Osteocyte (in vitro differentiated cells): ENCODE measurements around the gene MCM6. TPM values are rescaled to one million over a fixed set of nuclear protein-coding genes. Genes with fewer than 3 reads are reported as not detected.

ENCODE experiments used
- DNase-seq: peaks from one replicate; pipeline ENCODE4 v3.0.0; 2021; ENCODE audit warnings: mixed read lengths; ENCODE audit not compliant: unreplicated experiment; ENCODE audit errors: extremely low spot score
- H3K27ac Mint-ChIP-seq: one replicate; pipeline ENCODE4 v1.8.0; 2021; ENCODE audit warnings: mild to moderate bottlenecking, mixed read lengths; ENCODE audit not compliant: unreplicated experiment
- H3K27me3 Mint-ChIP-seq: one replicate; pipeline ENCODE4 v1.8.0; 2021; ENCODE audit warnings: mixed read lengths; ENCODE audit not compliant: unreplicated experiment
- H3K36me3 Mint-ChIP-seq: one replicate; pipeline ENCODE4 v1.8.0; 2021; ENCODE audit warnings: mixed read lengths; ENCODE audit not compliant: unreplicated experiment
- H3K4me1 Mint-ChIP-seq: one replicate; pipeline ENCODE4 v1.8.0; 2021; ENCODE audit warnings: mixed read lengths; ENCODE audit not compliant: unreplicated experiment
- H3K4me3 Mint-ChIP-seq: one replicate; pipeline ENCODE4 v1.8.0; 2021; ENCODE audit warnings: mild to moderate bottlenecking, moderate library complexity, mixed read lengths; ENCODE audit not compliant: unreplicated experiment
- H3K9me3 Mint-ChIP-seq: one replicate; pipeline ENCODE4 v1.8.0; 2021; ENCODE audit warnings: mixed read lengths; ENCODE audit not compliant: unreplicated experiment
- total RNA-seq: library from RNA; stranded (reverse); gene quantifications from 2 replicates; pipeline ENCODE4 v1.2.1, GENCODE V29; 2021
- TF ChIP-seq, protein P1 (sequence below): fragments of 200-600 bp; sonication (generic); IDR thresholded peaks from 2 replicates; pipeline ENCODE4 v1.5.0; 2021; ENCODE audit warnings: antibody characterized with exemption, mild to moderate bottlenecking, moderate library complexity

The MCM6 gene
- total RNA-seq, 1 donor from 2014 or later: 26.2 TPM

DNA sequence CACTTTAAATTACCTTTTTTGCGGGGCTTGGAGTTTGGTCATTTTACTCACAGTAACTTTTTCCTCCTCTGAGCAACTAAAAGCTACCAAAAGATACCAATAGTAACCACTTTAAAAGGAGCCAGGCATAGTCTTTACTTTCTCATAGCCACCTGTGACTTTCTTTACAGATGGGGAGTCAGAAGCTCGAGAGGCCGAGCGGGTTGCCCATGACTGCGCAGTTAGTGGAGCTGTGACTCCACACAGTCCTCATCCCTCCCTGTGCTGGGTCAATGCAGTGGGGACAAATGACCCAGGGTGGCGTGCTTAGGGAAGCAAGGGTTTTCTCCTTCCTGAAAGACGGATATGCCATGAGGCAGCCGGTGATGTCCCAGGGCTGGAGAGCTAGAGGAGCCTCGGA is 51.1 kb downstream of the MCM6 start:
- TF ChIP-seq, protein P1, sequence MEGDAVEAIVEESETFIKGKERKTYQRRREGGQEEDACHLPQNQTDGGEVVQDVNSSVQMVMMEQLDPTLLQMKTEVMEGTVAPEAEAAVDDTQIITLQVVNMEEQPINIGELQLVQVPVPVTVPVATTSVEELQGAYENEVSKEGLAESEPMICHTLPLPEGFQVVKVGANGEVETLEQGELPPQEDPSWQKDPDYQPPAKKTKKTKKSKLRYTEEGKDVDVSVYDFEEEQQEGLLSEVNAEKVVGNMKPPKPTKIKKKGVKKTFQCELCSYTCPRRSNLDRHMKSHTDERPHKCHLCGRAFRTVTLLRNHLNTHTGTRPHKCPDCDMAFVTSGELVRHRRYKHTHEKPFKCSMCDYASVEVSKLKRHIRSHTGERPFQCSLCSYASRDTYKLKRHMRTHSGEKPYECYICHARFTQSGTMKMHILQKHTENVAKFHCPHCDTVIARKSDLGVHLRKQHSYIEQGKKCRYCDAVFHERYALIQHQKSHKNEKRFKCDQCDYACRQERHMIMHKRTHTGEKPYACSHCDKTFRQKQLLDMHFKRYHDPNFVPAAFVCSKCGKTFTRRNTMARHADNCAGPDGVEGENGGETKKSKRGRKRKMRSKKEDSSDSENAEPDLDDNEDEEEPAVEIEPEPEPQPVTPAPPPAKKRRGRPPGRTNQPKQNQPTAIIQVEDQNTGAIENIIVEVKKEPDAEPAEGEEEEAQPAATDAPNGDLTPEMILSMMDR: no peak
- no peaks in the 10 kb centered on the region for H3K27me3 Mint-ChIP-seq
- H3K9me3 Mint-ChIP-seq: peaks cover 12% of the 10 kb centered on the region
- no peak overlapping the region for H3K27ac Mint-ChIP-seq
- H3K4me3 Mint-ChIP-seq: no peak overlapping the region
- no peak for DNase-seq
- H3K36me3 Mint-ChIP-seq: no peaks in the 10 kb centered on the region
- peaks cover 3% of the 10 kb centered on the region for H3K4me1 Mint-ChIP-seq

DNA sequence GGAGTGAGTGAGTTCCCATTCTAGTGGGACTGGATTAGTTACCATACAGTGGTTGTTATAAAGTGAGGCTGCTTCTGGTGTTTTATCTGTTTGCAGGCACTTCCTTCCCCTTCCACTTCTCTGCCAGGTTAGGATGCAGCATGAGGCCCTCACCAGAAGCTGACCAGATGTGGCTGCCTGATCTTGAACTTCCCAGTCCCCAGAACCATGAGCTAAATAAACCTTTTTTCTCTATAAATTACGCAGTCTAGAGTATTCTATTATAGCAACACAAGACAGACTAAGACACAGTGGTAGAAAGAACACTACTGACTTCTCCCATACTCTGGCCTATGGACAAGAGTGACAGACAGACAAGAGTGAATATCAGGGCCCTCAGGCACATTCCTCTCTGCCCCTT is 53.4 kb downstream of the MCM6 start:
- Mint-ChIP-seq H3K36me3 (no peaks in the 10 kb centered on the region), H3K4me1 (peaks cover 10% of the 10 kb centered on the region), H3K4me3 (no peak overlapping the region), H3K9me3 (peaks cover 12% of the 10 kb centered on the region), H3K27me3 (no peaks in the 10 kb centered on the region), H3K27ac (no peak overlapping the region)
- no peak for DNase-seq
- TF ChIP-seq, protein P1: no peak

DNA sequence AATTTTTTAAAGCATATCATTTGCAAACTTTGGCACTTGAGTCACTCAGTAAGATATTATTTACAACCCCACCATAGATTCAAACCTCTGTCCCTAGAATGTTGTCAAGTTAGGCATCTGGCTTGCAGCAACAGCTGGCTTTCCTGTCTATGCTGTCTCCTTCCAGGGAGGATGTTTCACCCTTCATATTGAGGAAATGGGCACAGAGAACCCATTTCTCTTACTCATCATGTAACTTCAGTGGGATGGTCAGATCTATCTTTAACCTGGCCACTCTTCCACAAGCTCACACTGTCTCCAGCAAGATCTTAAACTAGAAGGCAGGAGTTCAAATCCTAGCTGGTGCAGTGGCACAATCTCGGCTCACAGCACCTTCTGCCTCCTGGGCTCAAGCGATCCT is 55.1 kb downstream of the MCM6 start:
- no peaks in the 10 kb centered on the region for H3K36me3 Mint-ChIP-seq
- H3K9me3 Mint-ChIP-seq: peaks cover 12% of the 10 kb centered on the region
- no peak for DNase-seq
- TF ChIP-seq, protein P1: no peak
- no peaks in the 10 kb centered on the region for H3K27me3 Mint-ChIP-seq
- no peak overlapping the region for H3K4me3 Mint-ChIP-seq
- H3K4me1 Mint-ChIP-seq: peaks cover 11% of the 10 kb centered on the region
- H3K27ac Mint-ChIP-seq: no peak overlapping the region

DNA sequence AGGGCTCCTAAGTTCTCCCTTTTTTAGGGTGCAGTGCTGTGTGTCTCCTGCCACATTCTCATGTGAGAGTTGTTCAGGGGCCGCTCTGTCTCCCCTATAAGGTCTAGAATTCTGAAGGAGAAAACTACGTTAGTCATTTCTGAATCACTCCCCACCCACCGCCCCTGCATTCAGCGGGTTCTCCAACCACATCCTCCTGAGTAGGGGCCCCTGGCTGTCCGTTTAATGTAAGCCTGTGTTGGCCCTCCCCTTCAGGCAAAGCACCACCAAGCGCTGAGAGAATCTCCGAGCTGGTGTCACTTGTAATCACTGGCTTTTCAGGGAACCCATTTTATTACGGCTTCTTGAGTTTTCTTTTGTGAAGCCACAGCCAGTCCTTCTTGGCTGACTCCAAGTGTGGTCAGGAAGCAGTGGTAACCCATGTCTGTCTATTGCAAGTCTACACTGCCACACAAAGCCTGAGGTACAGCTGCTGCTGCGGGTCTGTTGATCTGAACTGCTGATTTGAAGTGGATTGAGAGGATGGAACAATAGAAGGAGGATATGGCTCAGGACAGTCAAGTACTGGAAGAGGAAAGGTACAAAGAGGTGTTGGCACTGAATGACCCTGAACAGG is 56.1 kb downstream of the MCM6 start:
- Mint-ChIP-seq H3K4me3 (no peak overlapping the region), H3K36me3 (no peaks in the 10 kb centered on the region), H3K9me3 (peaks cover 12% of the 10 kb centered on the region), H3K27ac (no peak overlapping the region), H3K4me1 (peaks cover 11% of the 10 kb centered on the region), H3K27me3 (no peaks in the 10 kb centered on the region)
- no peak for DNase-seq
- TF ChIP-seq, protein P1: no peak

DNA sequence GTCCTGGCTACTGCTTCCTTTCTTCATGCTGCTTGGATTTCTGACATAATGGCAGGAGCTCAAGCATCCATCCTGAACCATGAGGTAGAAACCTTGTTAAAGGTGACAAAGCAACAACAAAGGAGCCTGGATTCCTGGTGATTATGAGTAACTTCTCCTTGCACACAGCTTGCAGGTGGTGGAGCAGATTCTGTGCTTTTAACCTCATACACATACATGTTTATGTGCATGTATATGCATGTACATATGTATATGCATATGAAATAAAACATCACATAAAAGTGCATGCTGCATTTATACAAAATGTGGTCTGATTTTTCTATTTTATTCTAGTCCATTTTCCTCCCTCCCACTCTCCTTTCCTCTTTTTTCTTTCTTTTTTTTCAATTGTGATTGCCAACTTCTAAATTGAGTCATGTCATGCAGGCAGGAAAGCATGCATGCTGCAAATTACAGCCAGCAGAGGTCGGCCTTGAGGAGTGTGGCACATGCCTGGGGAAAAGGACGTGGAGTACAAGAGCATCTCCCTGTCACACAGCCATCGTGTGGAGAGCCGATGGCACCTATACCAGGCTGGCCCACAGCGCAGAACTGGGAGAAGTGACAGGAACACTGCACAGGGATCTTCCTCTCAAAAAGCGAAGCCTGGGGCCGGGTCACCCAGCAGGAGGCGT is 57.2 kb downstream of the MCM6 start:
- Mint-ChIP-seq H3K4me3 (no peak overlapping the region), H3K36me3 (no peaks in the 10 kb centered on the region), H3K9me3 (peaks cover 12% of the 10 kb centered on the region), H3K27ac (no peak overlapping the region), H3K4me1 (peaks cover 11% of the 10 kb centered on the region), H3K27me3 (no peaks in the 10 kb centered on the region)
- TF ChIP-seq, protein P1: peak; percentile 40
- no peak for DNase-seq
